Stimulated activated CD4-positive, alpha-beta T cell treated with anti-CD3 and anti-CD28 coated beads, Interleukin-15, amount 100 ng/mL, for 1 hour (primary cell): ENCODE results near the gene SMIM27.

Source experiments
- DNase-seq, 2 donors: peaks; one replicate each; pipeline ENCODE4 v3.0.0-alpha.2; 2020; ENCODE audit warnings: low read depth in 1 of 2, low spot score in 1 of 2

The SMIM27 gene

DNA sequence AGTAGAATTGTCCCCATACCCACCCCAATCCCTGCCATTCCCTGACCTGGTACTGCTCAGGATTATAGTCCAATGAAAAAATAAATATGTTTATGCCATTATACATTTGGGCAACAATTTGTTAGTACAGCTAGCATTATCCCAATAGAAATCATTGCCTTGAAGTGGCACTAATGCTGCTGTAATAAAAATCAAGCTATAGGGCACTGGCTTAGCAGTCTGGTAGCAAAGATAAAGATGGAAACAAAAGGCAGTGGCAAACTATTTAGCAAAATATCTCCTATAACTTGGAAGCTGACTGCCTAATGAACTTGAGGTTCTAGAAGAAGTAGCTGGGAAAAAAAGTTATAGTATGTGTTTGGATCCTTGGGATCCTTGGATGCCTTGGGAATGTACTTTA is 2.5 kb downstream of the SMIM27 start:
- no peak for DNase-seq

GRCh38 chr9:32558408-32558934 is 6.3 kb downstream of the SMIM27 start:
- no peak for DNase-seq

GRCh38 chr9:32565967-32566366 is 13.8 kb downstream of the SMIM27 start:
- no peak for DNase-seq

DNA sequence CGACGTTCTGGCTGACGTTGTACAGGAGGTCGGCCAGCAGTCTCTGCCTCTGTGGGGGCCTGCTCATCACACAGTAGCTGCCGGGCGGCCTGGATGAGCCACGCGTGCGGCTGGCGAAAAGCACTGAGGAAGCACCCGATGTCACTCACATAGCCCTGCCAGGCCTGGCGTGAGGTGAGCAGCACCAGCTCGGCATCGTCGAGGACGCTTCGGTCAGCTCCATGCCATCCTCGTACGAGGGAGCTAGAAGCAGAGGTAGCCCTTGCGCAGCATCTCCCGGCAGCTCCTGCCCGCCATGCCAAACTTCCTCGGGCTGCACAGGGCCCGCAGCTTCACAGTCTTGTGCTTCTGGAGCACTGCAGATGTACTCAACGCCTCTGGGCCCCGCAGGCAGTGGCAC is 14.6 kb downstream of the SMIM27 start:
- DNase-seq: no peak

- no peak for DNase-seq
These were observed 18.1 kb downstream of the SMIM27 start for GRCh38 chr9:32570262-32570661.

GRCh38 chr9:32571969-32572899 is 20.1 kb downstream of the SMIM27 start:
- peak; percentile 40 to 58 for DNase-seq

DNA sequence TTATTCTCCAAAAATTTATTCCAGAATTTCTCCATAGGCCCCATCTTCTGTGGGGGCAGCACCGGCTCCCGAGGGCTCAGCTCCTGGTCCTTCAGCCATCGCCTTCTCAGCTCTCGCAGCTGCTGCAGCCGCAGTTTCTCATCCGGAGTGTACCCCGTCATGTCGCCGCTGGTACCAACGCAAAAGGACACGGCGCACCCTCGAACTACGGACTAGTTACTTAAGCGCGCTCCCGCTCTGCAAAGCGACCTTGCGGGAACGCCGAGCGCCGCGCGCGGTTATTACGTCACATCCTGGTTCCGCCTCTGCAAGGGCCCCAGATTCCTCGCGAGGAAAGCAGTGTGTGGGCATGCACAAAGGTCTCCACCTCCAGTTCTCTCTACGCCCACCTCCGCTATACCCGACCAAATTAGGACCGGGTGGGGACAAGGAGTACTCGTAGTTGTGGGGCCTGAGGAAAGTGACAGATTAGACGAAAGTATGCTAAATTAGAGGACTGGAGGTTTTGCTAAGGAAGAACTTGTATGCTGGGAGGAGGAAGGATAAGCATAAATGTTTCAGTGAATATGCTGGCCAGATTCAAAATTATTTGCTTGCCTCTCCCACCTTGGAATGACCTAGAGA is 20.9 kb downstream of the SMIM27 start, which contains the start of gene NDUFB6:
TSS of gene NDUFB6 (minus strand) at position 260 of the 624 bp plus-strand sequence. CDS start at position 161, 99 bp downstream.
- DNase-seq: peak; percentile 85 to 93

DNA sequence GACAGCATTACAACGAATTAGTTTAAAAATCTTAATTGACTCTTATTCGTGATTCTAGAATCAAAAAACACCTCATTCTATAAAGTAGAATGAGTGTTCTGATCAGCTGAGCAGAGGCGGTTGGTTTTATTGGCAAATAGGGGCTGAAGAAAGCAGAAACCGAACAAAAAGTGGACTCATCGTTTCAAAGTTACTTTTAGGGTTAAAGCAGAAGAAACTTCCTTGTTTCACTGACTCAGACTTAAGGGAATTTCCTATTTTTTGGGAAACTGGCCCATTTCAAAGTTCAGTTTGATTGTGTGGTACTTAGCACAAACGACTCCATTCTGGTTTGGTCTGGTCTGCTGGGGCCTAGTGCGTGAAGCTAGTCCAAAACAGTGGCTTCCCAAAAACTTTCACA is 21.7 kb downstream of the SMIM27 start:
- no peak for DNase-seq

GRCh38 chr9:32574858-32575257 is 22.7 kb downstream of the SMIM27 start:
- no peak for DNase-seq

- DNase-seq: no peak
These were observed 25.2 kb downstream of the SMIM27 start for GRCh38 chr9:32577316-32577715.

DNA sequence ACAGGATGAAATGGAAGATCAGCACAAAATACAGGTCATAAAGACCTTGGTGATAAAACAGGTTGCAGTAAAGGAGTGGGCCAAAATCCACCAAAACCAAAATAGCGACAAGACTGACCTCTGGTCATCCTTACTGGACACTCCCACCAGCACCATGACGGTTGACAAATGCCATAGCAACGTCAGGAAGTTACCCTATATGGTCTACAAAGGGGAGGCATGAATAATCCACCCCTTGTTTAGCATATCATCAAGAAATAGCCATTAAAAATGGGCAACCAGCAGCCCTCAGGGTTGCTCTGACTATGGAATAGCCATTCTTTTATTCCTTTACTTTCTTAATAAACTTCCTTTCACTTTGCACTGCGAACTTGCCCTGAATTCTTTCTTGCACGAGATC is 26.8 kb downstream of the SMIM27 start:
- no peak for DNase-seq

DNA sequence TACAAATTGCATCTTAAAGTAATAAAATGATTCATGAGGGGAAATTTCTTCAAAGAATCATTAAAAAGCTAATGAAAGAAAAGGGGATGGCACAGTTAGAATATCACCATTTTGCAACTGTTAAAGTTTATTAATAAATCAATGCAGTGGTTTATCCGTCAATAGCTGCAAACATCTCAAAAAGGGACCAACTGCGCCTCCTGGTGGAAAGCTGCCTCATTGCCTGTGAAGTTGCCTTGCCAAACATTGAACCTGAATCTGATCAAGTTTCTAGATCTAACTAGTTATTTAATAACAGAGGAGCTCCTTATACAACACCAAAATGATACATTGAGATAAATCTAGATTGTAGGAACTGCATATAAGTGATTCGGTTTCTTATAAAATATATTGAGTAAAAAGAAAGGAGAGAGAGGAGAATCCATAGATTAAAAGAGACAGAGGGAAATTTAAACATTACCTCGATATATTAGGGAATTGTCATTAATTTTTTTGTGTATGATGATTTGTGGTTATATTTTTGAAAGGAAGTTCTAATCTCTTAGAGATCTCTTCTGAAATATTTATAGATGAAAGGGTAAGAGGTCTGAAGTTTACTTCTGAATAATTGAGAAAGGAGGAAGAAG is 27.7 kb downstream of the SMIM27 start:
- DNase-seq: peak; percentile 58 to 60

GRCh38 chr9:32580631-32581300 is 28.6 kb downstream of the SMIM27 start:
- DNase-seq: no peak

GRCh38 chr9:32581512-32582143 is 29.5 kb downstream of the SMIM27 start:
- DNase-seq: no peak

GRCh38 chr9:32584784-32585183 is 32.7 kb downstream of the SMIM27 start:
- DNase-seq: no peak

GRCh38 chr9:32587901-32588300 is 35.8 kb downstream of the SMIM27 start:
- no peak for DNase-seq

- no peak for DNase-seq
These were observed 37.1 kb downstream of the SMIM27 start for GRCh38 chr9:32589083-32589723.

DNA sequence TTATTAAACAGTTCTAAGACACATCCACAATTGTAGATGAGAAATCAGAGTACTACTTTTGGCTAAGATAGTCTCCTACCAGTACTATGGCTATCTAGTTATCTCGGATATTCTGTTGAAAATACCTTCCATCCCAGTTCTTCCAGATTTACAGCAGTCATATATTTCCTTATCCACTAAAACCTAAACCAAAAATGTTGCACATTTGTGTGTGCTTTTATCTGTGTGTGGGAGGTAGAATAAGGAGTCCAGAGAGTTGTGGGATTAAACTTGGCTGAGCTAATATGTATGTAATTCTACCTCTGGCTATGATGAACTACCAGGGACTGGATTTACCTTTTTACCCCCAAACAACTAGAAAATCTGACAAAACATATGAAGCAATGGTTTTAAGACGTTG is 38.3 kb downstream of the SMIM27 start:
- no peak for DNase-seq

GRCh38 chr9:32590898-32591297 is 38.8 kb downstream of the SMIM27 start:
- no peak for DNase-seq
